GM19468 (cell line): ENCODE measurements around the gene PHTF1.
A peak's percentile ranks its signal among the peaks of the same experiment; 100 is the strongest.
"Not testable (repeated sequence)": the region's sequence is repeated elsewhere in the genome, so short reads cannot be mapped to it uniquely, and the experiment has no call there.

Experiments
- ATAC-seq: cut with Tn5 transposase; IDR thresholded peaks from one replicate; pipeline ENCODE4 v1.9.1; 2021; ENCODE audit warnings: mild to moderate bottlenecking, moderate library complexity, moderate number of reproducible peaks; ENCODE audit not compliant: unreplicated experiment; ENCODE audit errors: extremely low read depth

The PHTF1 gene

GRCh38 chr1:113780374-113781146 lies 21.3 kb upstream of the PHTF1 start:
- ATAC-seq = no peak

DNA sequence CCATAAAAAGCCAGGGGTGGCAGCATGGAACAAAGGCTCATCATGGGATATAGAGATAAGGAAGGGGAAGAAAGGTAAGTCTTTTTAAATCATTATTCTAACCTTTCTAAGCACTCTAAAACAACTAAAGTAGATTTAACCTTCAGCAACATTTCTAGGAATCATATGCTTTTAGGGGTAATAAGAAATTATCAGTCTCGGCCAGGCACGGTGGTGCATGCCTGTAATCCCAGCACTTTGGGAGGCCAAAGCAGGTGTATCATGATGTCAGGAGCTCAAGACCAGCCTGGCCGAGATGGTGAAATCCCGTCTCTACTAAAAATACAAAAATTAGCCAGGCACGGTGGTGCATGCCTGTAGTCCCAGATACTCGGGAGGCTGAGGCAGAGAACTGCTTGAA lies 20.3 kb upstream of the PHTF1 start:
- no peak for ATAC-seq

DNA sequence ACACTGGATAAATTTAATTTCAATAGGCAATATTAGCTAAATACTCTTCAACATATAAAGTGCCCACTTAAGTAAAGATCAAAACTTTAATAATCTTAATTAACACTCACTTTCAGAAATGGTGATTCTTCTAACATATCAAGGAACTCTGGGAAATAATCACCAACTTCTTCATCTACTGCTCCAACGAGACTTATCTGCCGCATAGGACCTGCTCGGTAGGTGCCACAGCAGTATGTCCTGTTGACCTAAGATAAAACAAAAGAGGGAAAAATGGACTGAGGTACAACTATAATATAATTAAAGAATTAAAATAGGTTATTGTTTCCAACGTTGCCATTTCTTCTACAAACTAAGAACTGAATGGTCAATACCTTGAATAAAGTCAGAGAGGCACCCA lies 18.3 kb upstream of the PHTF1 start:
- ATAC-seq = no peak

- no peak for ATAC-seq
These were observed 10.7 kb upstream of the PHTF1 start for GRCh38 chr1:113770031-113770430.

GRCh38 chr1:113769601-113769970 lies 10.3 kb upstream of the PHTF1 start:
- ATAC-seq = no peak

DNA sequence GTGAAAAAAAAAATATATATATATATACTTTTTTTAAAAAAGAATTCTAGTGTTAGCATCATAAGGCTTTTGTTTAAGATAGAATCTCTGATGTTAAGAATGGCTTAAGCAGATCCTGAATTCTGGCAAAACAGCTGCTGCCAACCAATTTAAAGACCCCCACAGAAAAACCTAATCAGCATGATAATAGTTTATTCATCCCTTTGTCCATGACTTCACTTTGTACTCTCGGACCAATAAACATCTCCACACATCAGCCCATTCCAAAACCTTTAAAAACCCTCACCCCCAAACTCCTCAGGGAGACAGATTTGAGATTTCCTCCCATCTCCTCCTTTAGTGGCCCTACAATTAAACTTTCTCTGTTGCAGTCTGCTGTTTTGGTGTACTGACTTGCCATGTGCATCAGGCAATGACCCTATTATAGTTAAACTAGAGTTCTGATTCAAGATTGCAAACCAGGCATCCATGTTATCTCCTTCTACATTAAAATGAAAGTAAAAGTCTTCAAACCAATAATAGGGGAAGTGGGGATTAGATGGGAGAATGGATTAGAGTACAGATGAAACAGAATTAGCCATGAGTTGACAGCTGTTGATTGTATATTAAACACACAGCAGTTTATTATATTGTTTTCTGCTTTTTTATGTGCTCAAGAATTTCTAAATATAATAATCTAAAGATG lies 9.8 kb upstream of the PHTF1 start:
- ATAC-seq = no peak

GRCh38 chr1:113765306-113766230 lies 6.3 kb upstream of the PHTF1 start:
- no peak for ATAC-seq

GRCh38 chr1:113763661-113764060 lies 4.4 kb upstream of the PHTF1 start:
- no peak for ATAC-seq

DNA sequence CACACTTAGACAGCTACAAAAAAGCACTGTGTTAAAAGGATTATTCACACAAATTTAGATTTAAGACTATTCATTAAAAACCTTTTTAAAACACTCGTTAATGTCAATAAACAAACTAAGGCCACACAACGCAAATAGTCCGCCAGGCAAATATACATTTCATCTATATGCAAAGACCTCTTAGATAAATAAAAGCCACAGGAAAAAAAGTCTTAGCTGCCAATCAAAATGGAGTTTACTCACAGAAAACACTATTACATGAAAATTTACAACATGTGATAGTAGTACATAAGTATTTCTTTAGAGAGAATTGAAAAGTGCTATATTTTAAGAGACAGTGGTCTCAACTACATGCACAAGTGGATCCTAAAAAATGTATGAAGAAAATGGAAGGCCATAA lies 2.7 kb upstream of the PHTF1 start:
- ATAC-seq = no peak

- ATAC-seq = no peak
These were observed 1.1 kb upstream of the PHTF1 start for GRCh38 chr1:113760102-113761080.

DNA sequence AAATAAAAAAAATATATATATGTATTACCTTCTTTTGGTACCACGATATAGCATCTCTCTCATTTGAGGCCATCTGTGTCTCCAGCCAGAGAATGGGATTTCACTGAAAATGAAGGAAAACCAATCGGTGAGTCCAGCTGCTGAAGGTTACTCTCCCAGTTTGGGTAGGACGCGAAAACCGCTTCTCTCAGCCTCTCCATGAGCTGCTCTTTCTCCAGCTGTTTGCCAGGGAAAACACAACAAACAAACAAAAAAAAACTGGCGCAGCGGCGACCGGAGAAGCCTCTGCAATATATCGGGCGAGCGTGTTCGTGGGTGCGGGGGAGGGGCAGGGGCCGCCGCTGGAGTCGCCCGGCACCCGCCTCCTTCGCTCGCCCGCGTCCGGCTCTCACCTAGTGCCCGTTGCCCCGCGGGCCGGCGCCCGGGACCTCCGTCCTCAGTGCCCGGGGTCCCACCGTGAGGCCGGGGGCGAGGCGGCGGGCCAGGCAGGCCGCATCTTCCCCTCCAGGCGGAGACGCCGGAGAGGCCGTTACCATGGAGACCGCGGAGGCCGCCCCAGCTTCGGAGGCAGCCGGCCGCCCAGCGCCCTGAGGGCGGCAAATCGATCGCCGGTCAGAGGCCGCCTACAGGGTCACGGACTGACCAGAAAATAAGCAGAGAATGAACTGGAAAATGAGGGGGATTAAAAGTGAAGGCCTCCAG lies 504 bp downstream of the PHTF1 start:
- peak; percentile 53 for ATAC-seq

- no peak for ATAC-seq
These were observed 2.8 kb downstream of the PHTF1 start for GRCh38 chr1:113756461-113756860.

DNA sequence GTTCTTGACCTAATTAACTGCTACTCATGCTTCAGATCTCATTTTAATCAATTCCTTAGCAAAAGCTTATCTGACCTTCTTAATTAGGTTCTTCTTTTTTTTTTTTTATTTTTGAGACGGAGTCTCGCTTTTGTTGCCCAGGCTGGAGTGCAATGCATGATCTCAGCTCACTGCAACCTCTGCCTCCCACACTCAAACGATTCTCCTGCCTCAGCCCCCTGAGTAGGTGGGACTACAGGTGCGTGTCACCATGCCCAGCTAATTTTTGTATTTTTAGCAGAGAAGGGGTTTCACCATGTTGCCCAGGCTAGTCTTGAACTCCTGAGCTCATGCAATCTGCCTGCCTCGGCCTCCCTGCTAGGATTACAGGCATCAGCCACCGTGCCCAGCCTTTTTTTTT lies 6.0 kb downstream of the PHTF1 start:
- not testable (repeated sequence) for ATAC-seq

GRCh38 chr1:113751516-113751915 lies 7.8 kb downstream of the PHTF1 start:
- ATAC-seq = no peak

DNA sequence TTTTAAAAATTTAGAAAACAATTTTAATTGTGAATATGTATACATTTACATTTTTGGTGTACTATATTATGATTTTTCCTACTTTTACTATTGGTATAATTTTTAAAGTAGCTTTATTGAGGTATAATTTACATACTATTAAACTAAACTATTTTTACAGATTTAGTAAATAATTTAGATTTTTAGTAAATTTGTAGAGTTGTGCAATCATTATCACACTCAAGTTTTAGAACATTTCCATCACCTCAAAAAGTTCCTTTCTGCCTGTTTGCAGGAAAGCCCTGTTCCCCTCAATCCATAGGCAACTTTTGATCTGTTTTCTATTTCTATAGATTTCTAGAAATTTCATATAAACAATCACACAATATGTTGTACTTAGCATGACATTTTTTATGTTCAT lies 8.2 kb downstream of the PHTF1 start:
- no peak for ATAC-seq

DNA sequence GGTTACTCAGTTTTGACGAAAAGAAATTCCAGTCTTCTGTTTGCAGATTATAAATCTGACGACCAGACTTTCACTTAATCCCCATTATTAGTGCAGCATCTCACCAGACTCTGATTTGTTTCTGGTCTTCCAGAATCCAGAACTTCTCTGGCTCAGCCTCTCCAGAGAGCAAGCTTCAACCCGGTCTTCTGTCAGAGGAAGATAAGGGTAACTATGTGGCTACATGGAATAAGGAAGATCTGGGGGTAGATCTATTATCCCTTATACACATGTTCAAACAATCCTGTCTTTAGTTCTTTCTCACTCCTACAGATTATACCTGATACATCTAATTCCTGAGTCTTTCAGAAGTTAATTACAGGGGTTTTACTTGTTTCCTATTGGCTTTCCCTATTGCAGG lies 9.9 kb downstream of the PHTF1 start:
- no peak for ATAC-seq

DNA sequence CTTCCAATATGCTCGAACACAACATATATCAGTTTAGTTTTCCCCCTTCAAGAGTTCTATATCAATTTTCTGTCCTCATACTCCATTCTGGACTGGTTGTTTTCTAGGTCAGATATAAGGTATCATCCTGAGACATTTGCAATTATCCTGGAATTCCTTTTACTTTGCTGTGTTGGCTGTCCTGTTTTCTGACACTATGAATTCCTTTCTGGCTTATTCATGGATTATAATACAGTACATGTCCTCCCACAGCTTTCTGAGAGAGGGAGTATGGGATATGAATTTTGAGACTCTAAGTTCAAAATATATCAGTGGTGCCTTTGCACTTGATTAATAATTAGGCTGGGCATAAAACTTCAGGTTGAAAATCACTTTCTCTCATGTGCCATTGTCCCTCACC lies 11.9 kb downstream of the PHTF1 start:
- no peak for ATAC-seq

- no peak for ATAC-seq
These were observed 13.9 kb downstream of the PHTF1 start for GRCh38 chr1:113745425-113745824.

DNA sequence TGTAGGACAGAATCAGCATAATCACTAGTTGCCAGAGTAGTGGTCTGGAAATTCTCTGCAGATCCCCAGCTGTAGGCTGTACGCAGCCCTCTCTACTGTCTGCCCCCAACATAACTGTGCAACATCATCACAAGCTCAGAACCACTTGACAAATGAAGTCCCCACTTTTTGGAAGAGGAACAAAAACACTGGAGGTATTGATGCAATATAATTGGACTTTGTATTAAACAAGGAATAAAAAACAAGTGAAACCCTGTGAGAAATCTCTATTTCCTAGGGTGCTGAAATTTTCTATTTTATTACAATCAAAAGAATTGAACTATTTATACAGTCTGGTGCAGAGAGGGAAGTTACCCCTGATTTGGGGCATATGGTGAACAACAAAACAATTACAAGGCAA lies 15.2 kb downstream of the PHTF1 start:
- no peak for ATAC-seq
